ENCODE measurements around the gene ETS1.

The ETS1 gene

GRCh38 chr11:128409476-128409875, 177.9 kb downstream of the ETS1 start:
- no peak for DNase-seq (ENCODE audit: low read depth, low spot score)
